SU-DHL-6 (cell line): ENCODE measurements around the gene GNPNAT1.

ENCODE experiments used
- H2AFZ ChIP-seq: fragments of 200-600 bp; sonication (generic); 2 replicates; pipeline ENCODE4 v1.6.1; 2014; ENCODE audit warnings: low read depth, mild to moderate bottlenecking, moderate library complexity, mixed read lengths, antibody characterized with exemption, low read length; ENCODE audit not compliant: severe bottlenecking
- H3F3A ChIP-seq: fragments of 200-600 bp; shearing (Covaris generic); 2 replicates; pipeline ENCODE4 v1.6.0; 2016; ENCODE audit warnings: antibody characterized with exemption, mild to moderate bottlenecking; ENCODE audit not compliant: insufficient read depth
- H3K27ac ChIP-seq: fragments of 200-600 bp; sonication (generic); 2 replicates; pipeline ENCODE4 v1.5.1; 2016; ENCODE audit warnings: low read depth, mild to moderate bottlenecking, low read length, moderate library complexity, mixed read lengths
- H3K27me3 ChIP-seq: fragments of 200-600 bp; sonication (generic), shearing (Covaris generic); 2 replicates; pipeline ENCODE4 v1.6.0; 2014; ENCODE audit warnings: mild to moderate bottlenecking, low read length
- H3K36me3 ChIP-seq: fragments of 200-600 bp; sonication (generic); 2 replicates; pipeline ENCODE4 v1.6.1; 2014; ENCODE audit warnings: mild to moderate bottlenecking, low read length, mixed read lengths
- H3K4me2 ChIP-seq: fragments of 300-600, 200-600 bp; shearing (Covaris generic), sonication (generic); 2 replicates; pipeline ENCODE4 v1.6.0; 2014; ENCODE audit warnings: low read length, low read depth, mild to moderate bottlenecking; ENCODE audit not compliant: poor library complexity, severe bottlenecking
- H3K4me3 ChIP-seq: fragments of 200-600 bp; sonication (generic); 2 replicates; pipeline ENCODE4 v1.5.1; 2014; ENCODE audit warnings: antibody characterized with exemption, low read length, mild to moderate bottlenecking, mixed read lengths; ENCODE audit not compliant: insufficient read depth, poor library complexity, severe bottlenecking
- H3K79me2 ChIP-seq: fragments of 200-600 bp; sonication (generic); 2 replicates; pipeline ENCODE4 v1.6.1; 2014; ENCODE audit warnings: mild to moderate bottlenecking, low read length, moderate library complexity; ENCODE audit not compliant: insufficient read depth
- H3K9ac ChIP-seq: fragments of 200-600 bp; sonication (generic); 2 replicates; pipeline ENCODE4 v1.7.0; 2014; ENCODE audit warnings: mild to moderate bottlenecking, low read length
- H3K9me2 ChIP-seq: fragments of 200-600 bp; sonication (generic); replicated peaks from 2 replicates; pipeline ENCODE4 v1.6.1; 2014; ENCODE audit warnings: low read length; ENCODE audit not compliant: insufficient read depth
- H3K9me3 ChIP-seq: fragments of 200-600 bp; sonication (generic); 2 replicates; pipeline ENCODE4 v1.6.1; 2014; ENCODE audit warnings: low read length, mixed read lengths; ENCODE audit not compliant: insufficient read depth
- H4K20me1 ChIP-seq: fragments of 200-600 bp; sonication (generic); 2 replicates; pipeline ENCODE4 v1.6.1; 2014; ENCODE audit warnings: low read depth, mild to moderate bottlenecking, antibody characterized with exemption, low read length, moderate library complexity, mixed read lengths
- EZH2phosphoT487 ChIP-seq: fragments of 200-600 bp; sonication (generic), shearing (Covaris generic); conservative IDR thresholded peaks from 2 replicates; pipeline ENCODE4 v1.6.1; 2018; ENCODE audit warnings: mild to moderate bottlenecking, antibody characterized with exemption, low read length, moderate library complexity, mixed read lengths
- TF ChIP-seq, protein P1 (sequence below): fragments of 200-600 bp; sonication (generic); IDR thresholded peaks from one replicate; pipeline ENCODE4 v1.5.1; 2017; ENCODE audit warnings: antibody characterized with exemption, mild to moderate bottlenecking, low read length, moderate library complexity; ENCODE audit not compliant: insufficient read depth, poor library complexity, severe bottlenecking

GNPNAT1 gene

DNA sequence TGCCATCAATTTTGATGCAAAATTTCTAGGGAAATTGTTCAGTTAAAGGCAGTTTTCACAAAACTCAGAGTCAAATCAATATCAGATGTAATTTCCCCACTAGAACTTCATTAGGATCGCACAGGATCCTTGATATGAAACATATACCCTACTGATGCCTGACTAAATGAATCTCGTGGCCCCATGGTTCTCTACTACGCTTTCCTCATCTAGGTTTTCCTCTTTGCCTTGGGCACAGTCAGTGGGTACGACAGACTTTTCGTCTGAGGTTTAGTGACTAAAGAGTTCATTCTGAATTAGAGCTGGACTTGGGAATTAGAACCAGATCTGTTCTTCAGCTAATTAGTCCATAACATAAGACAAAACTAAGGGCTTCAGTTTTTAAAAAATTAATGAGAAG is 42.5 kb upstream of the GNPNAT1 start:
- Histone ChIP-seq H4K20me1 (no peaks in the 10 kb centered on the region), H3K79me2 (no peaks in the 10 kb centered on the region), H3K4me3 (no peak overlapping the region), H3K4me2 (no peak overlapping the region), H2AFZ (no peak overlapping the region), H3K9me3 (no peaks in the 10 kb centered on the region), H3K27me3 (no peaks in the 10 kb centered on the region), H3K36me3 (no peaks in the 10 kb centered on the region), H3K27ac (no peak overlapping the region), H3K9me2 (no peaks in the 10 kb centered on the region), H3F3A (no peaks in the 10 kb centered on the region), H3K9ac (no peak overlapping the region)
- no peak for TF ChIP-seq EZH2phosphoT487
- TF ChIP-seq, protein P1, sequence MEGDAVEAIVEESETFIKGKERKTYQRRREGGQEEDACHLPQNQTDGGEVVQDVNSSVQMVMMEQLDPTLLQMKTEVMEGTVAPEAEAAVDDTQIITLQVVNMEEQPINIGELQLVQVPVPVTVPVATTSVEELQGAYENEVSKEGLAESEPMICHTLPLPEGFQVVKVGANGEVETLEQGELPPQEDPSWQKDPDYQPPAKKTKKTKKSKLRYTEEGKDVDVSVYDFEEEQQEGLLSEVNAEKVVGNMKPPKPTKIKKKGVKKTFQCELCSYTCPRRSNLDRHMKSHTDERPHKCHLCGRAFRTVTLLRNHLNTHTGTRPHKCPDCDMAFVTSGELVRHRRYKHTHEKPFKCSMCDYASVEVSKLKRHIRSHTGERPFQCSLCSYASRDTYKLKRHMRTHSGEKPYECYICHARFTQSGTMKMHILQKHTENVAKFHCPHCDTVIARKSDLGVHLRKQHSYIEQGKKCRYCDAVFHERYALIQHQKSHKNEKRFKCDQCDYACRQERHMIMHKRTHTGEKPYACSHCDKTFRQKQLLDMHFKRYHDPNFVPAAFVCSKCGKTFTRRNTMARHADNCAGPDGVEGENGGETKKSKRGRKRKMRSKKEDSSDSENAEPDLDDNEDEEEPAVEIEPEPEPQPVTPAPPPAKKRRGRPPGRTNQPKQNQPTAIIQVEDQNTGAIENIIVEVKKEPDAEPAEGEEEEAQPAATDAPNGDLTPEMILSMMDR = no peak

DNA sequence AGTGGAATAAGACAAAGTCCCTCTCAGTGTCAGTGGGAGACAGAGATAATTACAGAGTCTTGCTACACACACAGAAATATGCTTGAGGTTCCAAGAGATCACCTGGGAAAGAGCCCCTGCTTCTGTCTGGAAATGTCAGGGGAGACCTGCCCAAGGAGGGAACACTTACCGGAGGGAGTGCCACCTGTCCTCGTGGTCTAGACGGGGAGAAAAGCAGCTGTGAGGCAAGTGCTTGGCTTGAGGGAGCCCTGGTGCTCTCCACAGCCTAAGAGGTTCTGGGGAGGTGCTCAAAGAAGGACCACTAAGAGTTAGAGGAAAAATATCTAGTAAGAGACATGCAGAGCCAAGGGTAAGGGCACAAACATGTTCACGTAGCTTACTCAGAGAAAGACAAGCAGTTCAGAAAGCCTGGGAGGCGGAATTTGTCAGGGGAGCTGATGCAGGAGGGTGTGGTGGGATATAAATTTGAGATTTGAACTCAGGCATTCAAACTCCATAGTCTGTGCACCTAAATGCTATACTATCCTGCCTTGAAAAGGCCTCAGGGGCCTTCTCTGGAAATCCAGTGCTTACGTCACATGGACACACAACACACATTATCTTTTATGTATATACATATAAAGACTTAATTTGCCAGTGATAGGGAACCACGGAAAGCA is 38.2 kb upstream of the GNPNAT1 start:
- no peak for TF ChIP-seq EZH2phosphoT487
- TF ChIP-seq, protein P1 = no peak
- H3K27me3 ChIP-seq = no peaks in the 10 kb centered on the region
- no peaks in the 10 kb centered on the region for H4K20me1 ChIP-seq
- H3K4me3 ChIP-seq = no peak overlapping the region
- H3K9ac ChIP-seq = no peak overlapping the region
- H3F3A ChIP-seq = no peaks in the 10 kb centered on the region
- H3K9me3 ChIP-seq = no peaks in the 10 kb centered on the region
- no peaks in the 10 kb centered on the region for H3K9me2 ChIP-seq
- no peaks in the 10 kb centered on the region for H3K36me3 ChIP-seq
- H3K4me2 ChIP-seq = no peak overlapping the region
- H3K27ac ChIP-seq = no peak overlapping the region
- H3K79me2 ChIP-seq = no peaks in the 10 kb centered on the region
- H2AFZ ChIP-seq = no peak overlapping the region

DNA sequence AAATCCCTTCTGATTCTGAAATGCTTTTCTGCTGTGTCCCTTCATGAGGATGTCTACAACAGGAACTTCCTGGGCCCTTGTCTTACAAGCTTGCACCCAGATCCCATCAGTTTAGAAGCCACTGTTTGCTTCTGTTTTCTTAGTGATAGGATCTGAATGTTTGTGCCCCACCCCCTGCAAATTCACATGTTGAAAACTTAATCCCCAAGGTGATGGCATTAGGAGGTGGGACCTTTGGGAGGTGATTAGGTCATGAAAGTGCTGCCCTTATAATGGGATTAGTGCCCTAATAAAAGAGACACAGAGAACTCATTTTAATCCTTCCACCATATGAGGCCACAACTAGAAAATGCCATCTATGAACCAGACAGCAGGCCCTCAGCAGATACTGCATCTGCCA is 36.0 kb upstream of the GNPNAT1 start:
- H3K4me2 ChIP-seq = no peak overlapping the region

More for the DNA sequence above, 36.0 kb upstream of the GNPNAT1 start:
- H3K27ac ChIP-seq = no peak overlapping the region
- no peak overlapping the region for H3K4me3 ChIP-seq
- H3K9ac ChIP-seq = no peak overlapping the region
- TF ChIP-seq EZH2phosphoT487 = no peak
- TF ChIP-seq, protein P1 = no peak
- no peaks in the 10 kb centered on the region for H3K9me2 ChIP-seq
- no peaks in the 10 kb centered on the region for H3K9me3 ChIP-seq
- no peaks in the 10 kb centered on the region for H3K27me3 ChIP-seq
- no peaks in the 10 kb centered on the region for H4K20me1 ChIP-seq
- no peaks in the 10 kb centered on the region for H3K79me2 ChIP-seq
- H3F3A ChIP-seq = no peaks in the 10 kb centered on the region
- H3K36me3 ChIP-seq = no peaks in the 10 kb centered on the region
- H2AFZ ChIP-seq = no peak overlapping the region
